Raji (cell line): Measurements from ENCODE around the gene PRR3.

Experiments used
- POLR2A ChIP-seq: IDR thresholded peaks from 2 replicates; pipeline ENCODE4 v1.6.1; 2011; ENCODE audit warnings: low read depth, low read length, control low read depth; ENCODE audit not compliant: insufficient read depth

Gene PRR3

GRCh38 chr6:30541515-30542403 is 15.3 kb upstream of the PRR3 start:
- 0 out of 2 replicates have a peak, but pooled peaks have one; percentile 21 for TF ChIP-seq POLR2A

DNA sequence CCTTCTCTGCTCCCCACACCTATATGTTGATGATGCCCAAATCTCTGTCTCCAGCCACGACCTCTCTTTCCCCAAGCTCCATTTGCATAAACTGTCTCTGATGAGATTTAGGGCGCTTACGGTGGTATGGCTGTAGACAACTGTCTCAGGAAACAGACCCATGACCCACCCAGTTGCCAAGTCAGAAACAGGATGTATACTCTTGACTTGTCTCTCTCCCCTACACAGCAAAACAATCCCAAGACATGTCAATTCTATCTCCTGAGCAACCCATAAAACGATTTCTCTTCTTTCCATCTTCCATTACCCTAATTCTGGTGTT is 14.7 kb upstream of the PRR3 start:
- 0 out of 2 replicates have a peak, but pooled peaks have one; percentile 13 for TF ChIP-seq POLR2A

DNA sequence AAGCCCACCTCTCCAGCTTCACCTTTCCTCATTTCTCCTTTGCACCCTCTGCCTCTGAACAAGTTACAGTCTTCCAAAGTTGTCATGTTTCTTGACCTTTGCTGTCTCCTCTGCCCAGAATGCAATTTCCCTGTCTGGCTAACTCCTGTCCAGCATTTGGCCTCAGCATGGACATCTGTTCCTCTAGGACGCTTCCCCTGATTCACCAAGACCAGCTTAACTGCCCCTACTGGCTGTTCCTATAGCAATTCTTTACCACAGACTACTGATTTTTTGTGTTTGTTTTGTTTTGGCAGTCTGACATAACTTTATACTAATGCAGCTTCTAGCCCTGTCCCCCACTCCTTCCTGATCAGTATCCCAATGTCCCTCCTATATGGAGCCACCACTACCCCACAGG is 14.2 kb upstream of the PRR3 start:
- no peak for TF ChIP-seq POLR2A

- TF ChIP-seq POLR2A: no peak
These were observed 13.3 kb upstream of the PRR3 start for GRCh38 chr6:30543821-30544220.

DNA sequence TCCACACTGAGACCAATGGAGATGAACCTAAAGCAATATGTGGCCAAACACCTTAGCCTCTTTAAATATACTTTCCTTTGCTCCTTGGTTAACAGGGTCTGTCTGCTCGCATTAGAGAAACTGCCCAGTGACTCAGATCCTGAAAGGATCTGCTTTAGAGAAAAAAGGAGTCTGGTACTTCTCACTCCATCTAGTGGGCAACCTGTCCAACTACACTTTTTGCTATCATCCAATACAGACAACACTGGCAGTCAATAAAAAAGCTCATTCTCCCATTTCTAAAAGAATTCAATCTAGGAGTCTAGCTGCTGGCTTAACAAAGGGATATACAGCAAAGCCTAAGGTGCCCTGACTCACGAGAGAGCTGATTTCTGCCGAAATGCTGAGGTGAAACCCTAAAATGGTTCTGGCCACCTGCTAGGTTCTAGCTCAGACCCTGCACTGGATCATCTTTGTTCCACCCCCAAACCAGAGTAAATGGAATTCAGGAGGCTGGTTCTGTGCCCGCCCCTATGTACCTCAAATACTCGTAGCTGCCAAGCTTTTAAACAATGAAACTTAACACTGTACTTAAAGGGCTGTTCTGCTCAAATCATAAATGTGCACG is 12.3 kb upstream of the PRR3 start:
- no peak for TF ChIP-seq POLR2A

DNA sequence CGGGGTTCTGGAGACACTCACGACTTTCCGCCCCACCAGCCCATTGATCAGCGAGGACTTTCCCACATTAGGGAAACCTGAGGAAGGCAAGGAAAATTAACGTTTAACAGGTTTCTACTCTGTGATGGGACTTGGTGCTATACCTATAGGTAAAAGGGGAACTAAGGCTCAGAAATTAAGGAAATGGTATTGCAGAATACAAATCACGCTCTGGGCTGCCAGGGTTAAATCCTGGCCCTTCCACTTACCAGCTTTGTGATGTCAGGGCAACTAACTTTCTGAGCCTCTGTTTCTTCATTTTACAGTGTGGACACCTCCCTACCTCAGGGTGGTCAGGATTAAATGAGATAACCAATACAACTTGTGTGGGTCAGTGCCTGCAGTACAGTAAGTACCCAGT is 9.6 kb upstream of the PRR3 start:
- no peak for TF ChIP-seq POLR2A

DNA sequence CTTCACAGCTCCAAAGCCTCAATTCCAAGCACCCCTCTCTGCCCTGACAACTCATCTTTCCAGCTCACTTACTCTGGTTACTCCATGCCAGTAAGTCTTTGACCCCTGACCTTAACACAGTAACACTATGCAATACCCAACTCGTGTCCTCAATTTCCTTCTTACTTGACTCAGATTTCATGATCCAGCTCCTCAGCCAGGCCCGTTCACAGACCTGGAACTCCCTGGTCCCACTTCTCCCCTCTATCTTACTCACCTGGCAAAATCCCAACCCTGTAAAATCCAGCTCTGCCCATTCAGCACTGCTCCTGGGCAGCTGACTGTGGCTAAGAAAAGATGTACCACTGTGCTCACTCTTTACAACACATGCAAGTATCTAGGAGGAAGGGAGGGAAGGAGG is 8.7 kb upstream of the PRR3 start:
- TF ChIP-seq POLR2A: no peak

- TF ChIP-seq POLR2A: no peak
These were observed 2.7 kb upstream of the PRR3 start for GRCh38 chr6:30554404-30554803.

GRCh38 chr6:30554962-30555815 is 1.9 kb upstream of the PRR3 start:
- TF ChIP-seq POLR2A: no peak

DNA sequence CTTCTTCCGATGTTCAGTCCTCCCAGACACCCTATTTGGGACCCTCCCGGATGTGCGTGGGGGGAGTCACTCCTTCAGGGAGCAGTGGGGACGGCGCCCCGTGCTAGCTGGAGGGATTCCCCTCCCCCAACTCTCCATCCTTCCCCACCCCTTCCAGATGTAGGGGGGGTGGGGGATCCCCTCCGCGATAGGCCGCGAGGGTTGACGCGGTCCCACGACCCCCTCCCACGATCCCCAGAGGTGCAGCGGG is 1.4 kb upstream of the PRR3 start:
- no peak for TF ChIP-seq POLR2A

DNA sequence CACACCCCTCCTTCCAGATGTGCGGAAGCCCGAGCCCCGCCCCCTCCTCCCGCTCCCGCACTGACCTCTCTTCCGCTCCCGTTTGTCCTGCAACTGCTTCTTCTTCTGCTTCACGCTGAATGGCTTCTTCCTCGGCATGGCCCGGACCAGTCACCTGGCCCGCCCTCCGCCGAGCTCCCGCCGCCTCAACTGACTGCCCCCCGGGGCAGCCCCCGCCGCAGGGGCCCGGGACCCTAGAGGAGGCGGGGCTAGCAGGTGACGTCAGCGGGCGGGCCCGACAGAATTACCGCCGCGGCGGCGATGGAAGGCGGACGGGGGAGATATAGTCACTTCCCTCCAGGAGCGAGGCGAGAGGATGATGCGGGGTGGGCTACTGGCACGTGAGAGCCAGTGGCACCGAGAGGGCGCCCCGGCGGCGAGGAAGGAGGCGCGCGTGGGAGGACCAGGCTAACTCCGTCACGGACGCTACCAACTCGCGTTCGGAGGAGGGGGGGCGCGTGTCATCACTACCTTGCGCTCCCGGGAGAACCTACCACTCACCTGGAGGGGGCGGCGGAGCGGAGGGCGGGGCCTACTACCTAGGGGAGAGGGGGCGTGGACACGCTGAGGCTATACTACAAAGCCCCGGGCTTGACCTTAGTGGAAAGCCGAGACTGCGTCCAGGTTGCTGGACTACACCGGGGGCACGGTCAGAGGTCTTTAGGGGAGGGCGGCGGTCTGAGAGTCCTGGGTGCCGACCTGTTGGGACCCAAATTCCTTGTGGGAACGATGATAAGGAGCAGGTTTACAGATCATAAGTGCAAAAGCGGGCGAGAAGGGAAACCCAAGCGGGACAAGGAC is 809 bp upstream of the PRR3 start, which contains the start of gene GNL1:
GNL1 (minus strand) TSS at position 424 of the 840 bp plus-strand sequence; CDS start at position 138, 286 bp downstream.
- peak; percentile 51; the same call in 1 of the 2 replicates for TF ChIP-seq POLR2A

DNA sequence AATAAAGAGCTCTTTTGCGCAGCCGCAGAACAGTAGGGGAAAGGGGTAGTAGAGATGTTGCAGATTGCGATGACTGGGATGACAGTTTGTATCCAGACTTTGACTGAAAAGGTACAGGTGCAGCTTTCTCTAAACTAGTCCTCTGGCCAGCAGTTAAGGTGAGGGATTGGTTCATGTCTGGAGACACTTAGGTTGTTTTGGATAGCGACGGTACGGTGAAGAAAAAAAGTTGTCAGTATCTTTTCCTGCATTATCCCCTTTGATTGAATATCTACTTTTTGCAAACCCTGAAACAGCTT is 537 bp downstream of the PRR3 start:
- no peak for TF ChIP-seq POLR2A

- no peak for TF ChIP-seq POLR2A
These were observed 3.8 kb downstream of the PRR3 start for GRCh38 chr6:30560930-30561329.

DNA sequence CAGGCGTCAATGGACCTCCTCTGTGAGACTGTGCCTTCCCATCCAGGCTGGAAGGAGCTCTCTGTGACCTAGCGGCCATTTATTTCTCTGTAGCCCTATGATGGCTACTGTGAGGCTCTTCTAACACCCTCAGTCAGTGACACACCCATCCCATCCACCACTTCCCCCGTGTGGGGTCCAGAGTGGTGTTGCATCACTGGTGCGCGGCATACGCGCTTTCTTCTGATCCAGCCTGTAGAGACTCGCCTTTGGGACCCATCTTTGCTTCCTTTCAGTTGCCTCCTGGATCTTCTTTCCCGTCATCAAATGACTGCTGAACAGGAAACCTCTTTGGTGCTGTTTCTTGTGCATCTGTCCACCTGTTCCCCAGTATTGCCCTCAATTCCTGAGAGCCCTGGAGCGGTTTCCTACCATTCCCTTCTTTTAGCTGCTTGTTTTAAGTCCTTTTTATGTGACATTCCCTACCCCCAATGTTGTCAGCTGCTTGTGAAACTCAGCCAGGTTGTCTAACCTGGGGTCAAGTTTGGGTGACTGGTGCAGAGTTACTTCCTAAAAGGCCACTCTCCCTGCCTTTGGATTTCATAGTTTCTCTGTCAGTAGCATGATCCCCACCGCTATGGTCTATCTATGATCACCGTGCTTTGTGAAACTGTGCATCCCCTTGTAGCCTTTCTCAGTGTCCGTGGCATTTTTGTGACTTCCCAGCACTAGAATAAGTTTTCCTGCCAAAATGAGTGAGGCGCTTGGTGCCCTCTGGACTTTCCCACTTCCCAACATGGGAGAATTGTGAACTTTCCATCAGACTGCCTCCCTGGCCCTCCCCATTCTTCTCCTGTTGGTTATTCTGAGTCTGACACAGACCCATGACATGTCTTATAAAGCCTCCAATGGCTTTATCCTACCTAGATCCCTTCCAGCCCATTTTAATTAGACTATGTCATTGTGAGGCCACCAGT is 5.7 kb downstream of the PRR3 start:
- TF ChIP-seq POLR2A: no peak
